C1 segment of cervical spinal cord (tissue), 14 donors: ENCODE measurements around the gene PRKCSH.
"Not testable (repeated sequence)": the region's sequence is repeated elsewhere in the genome, so short reads cannot be mapped to it uniquely, and the experiment has no call there.

Experiments
- DNase-seq, 14 donors: peaks; one replicate each; lab custom pipeline; 2025; lab: John Stamatoyannopoulos, UW

The PRKCSH gene

GRCh38 chr19:11420429-11421370 lies 14.7 kb upstream of the PRKCSH start:
- DNase-seq: peak in 7 of 14 donors; percentile 1 to 36 (median 19)

GRCh38 chr19:11421371-11422098 lies 13.9 kb upstream of the PRKCSH start:
- DNase-seq: no peak

- peak in 8 of 14 donors; percentile 3 to 28 (median 21) for DNase-seq
These were observed 13.0 kb upstream of the PRKCSH start for GRCh38 chr19:11422163-11423065.

GRCh38 chr19:11423164-11423790 lies 12.2 kb upstream of the PRKCSH start:
- DNase-seq: no peak

DNA sequence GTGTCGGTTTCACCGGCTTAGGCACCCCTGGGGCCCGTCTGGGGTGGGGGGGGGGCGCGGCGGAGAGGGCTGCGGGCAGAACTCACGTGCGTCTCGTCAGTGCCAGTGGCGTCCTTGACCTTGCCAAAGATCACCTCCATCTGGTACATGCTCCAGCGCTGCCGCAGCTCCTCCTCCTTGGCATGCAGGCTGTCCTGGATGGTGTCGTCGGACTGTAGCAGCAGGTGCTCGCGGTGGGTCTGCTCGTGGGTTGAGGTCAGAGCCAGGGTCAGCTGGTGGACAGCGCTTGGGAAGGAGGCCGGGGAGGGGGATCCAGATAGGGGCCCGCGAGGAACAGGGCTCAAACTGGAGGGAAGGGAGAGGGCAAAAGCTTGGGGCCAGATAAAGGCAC lies 11.6 kb upstream of the PRKCSH start:
- no peak for DNase-seq

GRCh38 chr19:11425719-11426457 lies 9.5 kb upstream of the PRKCSH start:
- DNase-seq: no peak

DNA sequence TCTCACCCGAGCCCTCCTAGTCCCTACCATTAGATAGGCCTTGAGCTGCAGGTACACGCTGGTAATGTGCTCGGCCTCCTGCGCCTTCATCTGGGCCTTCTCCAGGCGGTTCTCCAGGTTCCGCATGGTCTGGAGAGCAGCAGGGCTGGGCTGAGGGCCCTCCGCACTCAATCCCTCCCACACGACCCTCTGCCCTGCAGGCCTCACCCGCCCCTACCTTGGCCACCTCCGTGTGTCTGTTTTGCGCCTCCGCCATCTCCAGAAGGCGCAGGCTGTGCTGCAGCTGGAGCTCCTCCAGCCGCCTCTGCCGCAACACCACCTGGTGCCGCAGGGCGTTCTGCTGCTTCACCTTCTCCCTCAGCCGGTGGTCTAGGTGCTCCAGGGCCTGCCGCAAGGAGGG lies 8.8 kb upstream of the PRKCSH start:
- DNase-seq: no peak

DNA sequence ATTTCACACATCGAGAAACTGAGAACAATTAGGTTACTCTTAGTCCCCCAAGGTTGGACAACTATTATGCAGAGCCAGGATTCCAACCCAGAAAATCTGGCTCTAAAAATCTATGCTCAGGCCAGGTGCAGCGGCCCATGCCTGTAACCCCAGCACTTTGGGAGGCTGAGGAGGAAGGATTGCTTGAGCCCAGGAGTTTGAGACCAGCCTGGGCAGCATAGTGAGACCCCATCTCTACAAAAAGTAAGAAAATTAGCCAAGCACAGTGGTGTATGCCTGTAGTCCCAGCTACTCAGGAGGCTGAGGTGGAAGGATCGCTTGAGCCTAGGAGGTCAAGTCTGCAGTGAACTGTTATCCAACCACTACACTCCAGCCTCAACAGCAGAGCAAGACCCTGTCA lies 1.9 kb upstream of the PRKCSH start:
- not testable (repeated sequence) for DNase-seq

- no peak for DNase-seq
These were observed 755 bp upstream of the PRKCSH start for GRCh38 chr19:11434703-11435056.

- no peak for DNase-seq
These were observed 438 bp downstream of the PRKCSH start for GRCh38 chr19:11435833-11436313.

- DNase-seq: no peak
These were observed 2.5 kb downstream of the PRKCSH start for GRCh38 chr19:11437955-11438354.

DNA sequence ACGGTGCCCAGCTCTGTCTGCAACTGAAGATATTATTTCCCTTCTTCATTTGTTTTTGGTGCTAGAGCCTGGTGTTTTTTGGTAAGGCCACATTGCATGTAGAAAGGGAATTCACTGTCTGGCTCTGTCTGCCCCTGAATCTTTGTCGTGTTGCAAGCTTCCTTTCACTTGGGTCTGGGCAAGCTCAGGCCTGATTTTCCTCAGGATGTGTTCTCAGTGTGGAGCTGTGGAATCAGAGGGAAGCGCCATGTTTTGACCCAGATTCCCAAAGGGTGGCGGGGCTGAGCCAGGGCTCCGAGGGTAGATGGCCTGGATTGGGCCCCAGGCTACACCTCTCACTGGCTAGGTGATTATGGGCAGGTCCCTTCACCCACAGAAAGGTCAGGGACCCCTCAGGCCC lies 8.6 kb downstream of the PRKCSH start:
- DNase-seq: peak in 1 of 14 donors; percentile 19

GRCh38 chr19:11445141-11445540 lies 9.7 kb downstream of the PRKCSH start:
- DNase-seq: no peak

DNA sequence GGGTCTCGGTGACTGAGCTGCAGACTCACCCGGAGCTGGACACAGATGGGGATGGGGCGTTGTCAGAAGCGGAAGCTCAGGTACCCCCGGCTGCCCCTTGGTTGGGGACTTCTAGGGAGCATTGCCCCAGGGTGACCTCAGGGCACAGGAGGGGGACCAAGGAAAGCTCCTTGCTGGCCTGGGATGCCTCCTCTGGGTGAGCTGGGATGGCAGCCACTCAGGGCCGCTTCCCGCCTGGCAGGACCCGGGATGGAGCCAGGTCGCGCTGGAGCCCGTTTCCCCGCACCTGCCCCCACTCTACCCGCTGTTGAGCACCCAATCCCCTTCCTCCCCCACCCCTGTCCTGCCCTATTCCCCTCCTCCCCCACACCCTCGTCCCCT lies 10.8 kb downstream of the PRKCSH start:
- peak in 1 of 14 donors; percentile 55 for DNase-seq

DNA sequence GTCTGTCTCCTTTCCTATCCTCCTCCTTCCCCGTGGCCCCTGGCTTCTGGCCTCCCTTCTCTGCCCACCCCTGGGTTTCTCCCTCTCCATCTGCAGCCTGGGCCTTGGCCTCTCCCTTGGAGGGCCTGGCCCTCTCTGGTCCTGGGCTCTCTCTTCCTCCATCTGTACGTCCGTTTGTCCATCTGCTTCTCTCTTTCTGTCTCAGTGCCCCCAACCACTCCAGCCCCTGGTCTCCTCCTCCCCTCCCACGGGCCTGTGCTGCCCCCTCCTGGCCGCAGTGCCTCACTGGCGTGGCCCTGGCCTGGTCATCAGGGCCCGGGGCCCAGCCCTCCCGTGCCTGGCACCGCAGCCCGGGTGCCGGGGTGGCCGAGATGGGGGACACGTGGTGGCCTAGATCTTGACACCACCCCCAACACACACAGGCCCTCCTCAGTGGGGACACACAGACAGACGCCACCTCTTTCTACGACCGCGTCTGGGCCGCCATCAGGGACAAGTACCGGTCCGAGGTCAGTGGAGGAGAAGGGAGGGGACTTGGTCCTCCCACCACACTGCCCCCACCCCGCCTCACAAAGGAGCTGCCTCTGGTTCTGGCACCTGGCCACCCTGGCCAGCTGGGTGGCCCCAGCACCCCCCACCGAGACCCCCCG lies 11.3 kb downstream of the PRKCSH start:
- DNase-seq: peak in 13 of 14 donors; percentile 32 to 89 (median 80)

GRCh38 chr19:11447347-11448262 lies 12.2 kb downstream of the PRKCSH start:
- no peak for DNase-seq

DNA sequence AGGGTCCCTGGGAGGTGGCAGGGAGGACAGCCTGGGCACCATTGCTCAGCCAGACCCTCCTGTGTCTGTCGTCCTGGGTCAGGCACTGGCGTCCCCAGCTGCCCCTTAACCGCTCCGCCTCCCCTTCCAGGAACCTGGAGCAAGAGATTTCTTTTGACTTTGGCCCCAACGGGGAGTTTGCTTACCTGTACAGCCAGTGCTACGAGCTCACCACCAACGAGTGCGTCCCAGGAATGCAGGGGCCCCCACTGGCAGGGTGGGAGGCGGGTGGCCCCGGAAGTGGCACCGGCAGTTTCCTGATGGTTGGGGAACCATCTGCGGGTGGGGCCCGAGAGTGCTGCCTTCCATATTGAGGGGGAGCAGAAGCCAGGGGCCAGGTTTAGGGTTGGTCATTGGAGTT lies 13.0 kb downstream of the PRKCSH start:
- DNase-seq: no peak

GRCh38 chr19:11448923-11449554 lies 13.6 kb downstream of the PRKCSH start:
- no peak for DNase-seq
